Activated CD8-positive, alpha-beta memory T cell treated with anti-CD3 and anti-CD28 coated beads for 48 hours (primary cell): ENCODE data around the gene ARMH3.

Experiments
- DNase-seq, 3 experiments: peaks; one replicate each; pipeline ENCODE4 v3.0.0-alpha.2; 2020; ENCODE audit warnings: low read depth in 2 of 3, low spot score in 2 of 3

ARMH3 gene

GRCh38 chr10:101939729-101940128 is 116.2 kb downstream of the ARMH3 start:
- no peak for DNase-seq

- no peak for DNase-seq
These were observed 116.8 kb downstream of the ARMH3 start for GRCh38 chr10:101939008-101939648.

- no peak for DNase-seq
These were observed 117.5 kb downstream of the ARMH3 start for GRCh38 chr10:101938305-101939007.

DNA sequence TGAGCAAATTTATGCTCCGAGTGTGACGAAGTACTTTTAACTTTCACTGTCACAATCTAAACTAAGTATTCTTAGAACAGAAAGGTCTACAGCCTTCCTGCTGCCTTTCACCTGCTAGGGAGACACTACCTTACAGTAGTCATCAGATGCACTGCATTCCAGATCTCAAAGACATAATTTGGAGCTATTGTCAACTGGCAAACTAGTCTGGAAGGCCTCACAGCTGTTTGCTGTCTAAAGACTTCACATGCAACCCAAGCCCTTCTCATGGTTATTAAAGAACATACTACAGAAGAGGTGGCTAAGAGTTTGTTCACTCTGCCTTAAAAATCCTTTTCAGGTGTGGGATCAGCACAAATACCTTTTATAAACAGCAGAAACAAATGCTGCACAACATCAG is 120.5 kb downstream of the ARMH3 start:
- DNase-seq: no peak

DNA sequence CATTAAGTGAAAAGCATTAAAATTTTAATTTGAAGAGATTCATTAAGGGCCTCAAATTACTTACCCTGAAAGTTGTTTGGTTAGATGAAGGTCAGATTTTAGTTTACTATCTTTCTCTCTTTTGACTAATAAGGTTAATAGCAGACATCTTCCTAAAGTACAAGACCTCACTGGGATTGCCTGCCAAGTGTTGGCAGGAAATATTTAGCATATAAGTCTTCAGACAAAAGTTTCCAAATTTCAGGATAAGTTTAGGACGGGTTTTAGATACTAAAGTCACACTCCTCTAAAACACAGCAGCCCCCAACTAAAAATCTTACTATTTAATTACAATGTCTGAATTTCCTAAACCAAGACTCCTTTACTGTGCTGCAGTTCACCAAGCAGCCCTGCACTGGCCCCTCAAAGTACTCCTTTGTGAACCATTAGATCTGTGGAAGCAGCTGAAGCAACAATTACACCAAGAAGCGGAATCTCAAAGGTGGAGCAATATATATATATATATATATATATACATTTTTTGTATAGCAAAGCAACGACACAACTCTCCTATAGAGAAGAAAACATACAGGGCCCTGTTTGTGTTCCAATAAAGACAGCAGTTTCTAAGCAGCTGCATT is 121.2 kb downstream of the ARMH3 start:
- no peak for DNase-seq

GRCh38 chr10:101933976-101934375 is 122.0 kb downstream of the ARMH3 start:
- no peak for DNase-seq

DNA sequence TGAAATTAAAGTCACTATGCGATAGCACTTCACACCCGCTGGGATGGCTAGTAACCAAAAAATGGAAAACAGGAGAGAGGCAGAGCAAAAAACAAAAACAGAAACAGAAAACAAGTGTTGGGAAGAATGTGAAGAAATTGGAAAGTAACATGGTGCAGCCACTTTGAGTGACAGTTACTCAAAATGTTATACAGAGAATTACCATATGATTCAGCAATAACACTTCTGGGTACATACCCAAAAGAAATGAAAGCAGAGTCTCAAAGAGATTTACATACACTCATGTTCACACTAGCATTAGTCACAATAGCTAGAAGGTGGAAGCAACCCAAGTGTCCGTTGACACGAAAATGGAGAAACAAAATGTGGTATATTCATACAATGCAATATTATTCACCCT is 123.8 kb downstream of the ARMH3 start:
- DNase-seq: no peak

DNA sequence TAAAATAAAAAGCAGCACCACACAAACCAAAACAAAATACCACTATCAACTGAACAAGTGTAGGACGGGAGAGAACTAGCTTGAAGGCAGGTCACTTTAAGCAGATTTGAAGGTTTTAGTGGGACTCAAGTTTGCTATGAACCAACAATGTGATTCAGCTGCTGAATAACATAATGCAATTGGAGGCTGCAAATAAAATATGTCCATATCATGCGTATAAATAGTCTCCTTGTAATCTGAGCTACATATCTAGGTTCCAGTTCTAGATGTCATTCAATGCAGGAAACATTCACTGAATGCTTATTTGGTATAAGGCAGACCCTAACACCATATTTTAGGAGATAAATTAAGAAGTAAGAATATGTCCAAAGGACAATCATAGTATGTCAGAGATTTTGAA is 130.9 kb downstream of the ARMH3 start:
- no peak for DNase-seq

GRCh38 chr10:101923256-101923655 is 132.7 kb downstream of the ARMH3 start:
- no peak for DNase-seq

- no peak for DNase-seq
These were observed 133.1 kb downstream of the ARMH3 start for GRCh38 chr10:101922846-101923245.

DNA sequence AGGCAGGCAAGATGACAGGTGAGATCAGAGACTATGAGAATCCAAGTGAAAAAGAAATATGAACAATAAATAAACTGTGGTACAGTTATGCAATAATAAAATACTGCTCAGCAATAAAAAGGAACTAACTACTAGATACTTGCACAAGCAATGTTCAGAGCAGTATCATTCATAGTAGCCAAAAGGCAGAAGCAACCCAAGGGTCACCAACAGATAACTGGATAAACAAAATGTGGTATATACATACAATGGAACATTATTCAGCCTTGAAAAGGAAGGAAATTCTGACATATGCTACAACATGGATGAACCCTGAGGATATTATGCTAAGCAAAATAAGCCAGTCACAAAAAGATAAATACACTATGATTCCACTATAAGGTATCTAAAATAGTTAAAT is 135.4 kb downstream of the ARMH3 start:
- DNase-seq: no peak

DNA sequence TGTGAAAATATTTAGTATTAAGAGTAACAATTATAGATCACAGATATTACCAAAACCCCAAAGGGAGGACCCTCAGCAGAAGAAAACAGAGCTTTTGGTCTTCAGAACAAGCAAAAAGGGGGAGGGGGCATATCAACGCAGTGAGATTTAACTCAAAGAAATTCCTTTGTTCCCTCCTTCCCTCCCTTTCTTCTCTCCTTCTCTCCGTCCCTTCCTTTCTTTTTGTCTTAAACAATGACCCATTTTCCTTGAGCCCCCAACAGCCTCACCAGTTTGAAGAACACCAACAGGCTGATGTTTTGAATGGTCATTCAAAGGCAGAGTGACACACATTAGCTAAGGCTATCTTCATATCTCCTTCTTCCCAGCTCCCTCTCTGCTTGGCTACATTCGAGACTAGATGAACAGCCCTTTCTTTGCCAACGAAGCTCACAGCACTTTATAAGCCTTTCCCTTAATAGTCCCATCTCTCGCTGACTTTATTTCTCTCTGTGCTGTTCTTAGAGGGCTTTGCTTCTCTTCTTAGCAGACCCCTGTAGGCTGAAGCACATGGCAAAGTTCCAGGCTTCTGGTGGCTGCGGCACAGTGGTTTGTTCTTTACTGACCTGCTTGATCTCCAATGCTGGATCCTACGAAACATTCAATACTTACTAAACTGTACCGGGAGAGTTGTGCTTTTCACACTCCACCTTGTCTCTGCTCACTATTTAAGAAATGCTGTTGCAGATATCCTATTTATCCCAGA is 136.8 kb downstream of the ARMH3 start:
- no peak for DNase-seq

- DNase-seq: no peak
These were observed 143.3 kb downstream of the ARMH3 start for GRCh38 chr10:101912561-101913179.

GRCh38 chr10:101906586-101907183 is 149.3 kb downstream of the ARMH3 start:
- DNase-seq: no peak

DNA sequence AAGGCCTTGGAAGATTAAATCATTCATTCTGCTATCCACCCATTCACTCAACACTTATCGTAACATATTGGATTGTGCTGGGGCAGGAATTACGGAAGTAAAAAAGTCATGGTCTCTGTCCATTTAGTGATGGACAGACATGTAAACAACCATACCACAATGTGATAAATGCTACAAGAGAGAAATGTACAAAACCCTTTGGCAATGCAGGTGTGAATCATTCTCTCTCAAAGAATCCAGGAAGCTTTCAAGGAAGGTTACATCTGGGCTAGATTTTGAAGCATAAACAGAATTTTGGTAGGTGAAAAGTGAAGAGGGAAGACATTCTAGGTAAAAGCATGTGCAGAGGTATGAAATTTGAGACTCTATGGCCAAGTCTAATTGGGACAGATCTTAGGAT is 150.7 kb downstream of the ARMH3 start:
- no peak for DNase-seq

DNA sequence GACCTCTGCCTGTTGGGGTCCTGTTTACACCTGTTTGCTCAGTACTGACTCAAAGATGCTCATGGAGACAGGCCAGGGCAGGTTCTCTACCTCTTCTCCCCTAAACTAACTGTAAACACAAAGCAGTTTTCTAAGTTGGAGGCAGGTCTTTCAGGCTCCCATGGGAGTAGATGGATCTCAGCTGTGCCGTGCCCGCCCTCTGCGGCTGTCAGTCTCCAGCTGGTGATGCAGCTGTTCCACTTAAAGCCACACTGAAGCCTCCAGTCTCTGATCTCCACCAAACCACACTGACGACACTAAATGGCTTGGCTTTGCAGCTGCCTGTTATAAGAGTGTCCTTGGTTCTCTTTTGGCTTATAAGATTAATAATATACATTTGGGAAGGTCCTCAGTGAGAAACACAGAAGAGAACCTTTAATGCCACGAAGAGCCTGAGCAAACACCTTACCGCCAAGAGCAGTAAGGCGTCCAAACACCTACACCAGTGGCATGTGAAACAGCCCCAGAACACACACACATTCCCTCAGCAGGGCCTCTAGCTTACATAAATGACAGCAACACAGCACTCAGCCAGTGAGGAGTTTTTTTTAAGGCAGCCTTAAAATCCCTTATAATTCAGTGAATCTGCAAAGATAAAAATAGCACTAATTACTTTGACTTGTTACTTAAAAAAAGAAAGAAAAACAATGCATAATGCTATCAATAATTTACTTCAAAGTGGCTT is 152.0 kb downstream of the ARMH3 start:
- DNase-seq: no peak

DNA sequence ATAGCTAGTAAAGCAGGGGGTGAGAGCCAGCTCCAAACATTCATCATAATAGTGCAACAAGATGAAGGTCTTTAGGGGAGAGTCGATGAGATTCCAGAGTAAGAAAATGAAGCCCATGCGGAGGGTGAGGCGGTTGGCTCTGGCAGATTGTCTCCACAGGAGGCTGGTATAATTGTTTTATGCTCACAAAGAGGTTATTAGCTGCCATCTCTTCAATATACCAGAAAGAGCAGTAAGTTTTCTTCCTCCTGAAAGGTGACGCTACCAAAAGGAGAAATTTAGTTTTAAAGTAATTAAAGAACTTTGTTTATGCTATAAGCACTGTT is 153.2 kb downstream of the ARMH3 start:
- no peak for DNase-seq

GRCh38 chr10:101902032-101902819 is 153.7 kb downstream of the ARMH3 start:
- DNase-seq: no peak

- DNase-seq: no peak
These were observed 154.6 kb downstream of the ARMH3 start for GRCh38 chr10:101901340-101901739.

- DNase-seq: no peak
These were observed 158.3 kb downstream of the ARMH3 start for GRCh38 chr10:101897633-101898032.
